Measurements from ENCODE around the gene ALDH1L1. TPM values are rescaled to one million over a fixed set of nuclear protein-coding genes. Genes with fewer than 3 reads are reported as not detected.

The ALDH1L1 gene
- total RNA-seq, 1 donor from 2014 or later = not detected

- DNase-seq = no peak
These were observed 26.6 kb downstream of the ALDH1L1 start for GRCh38 chr3:126153695-126154360.

- DNase-seq = no peak
These were observed 27.3 kb downstream of the ALDH1L1 start for GRCh38 chr3:126152901-126153694.

- no peak for DNase-seq
These were observed 27.9 kb downstream of the ALDH1L1 start for GRCh38 chr3:126152458-126152857.

- DNase-seq = no peak
These were observed 28.7 kb downstream of the ALDH1L1 start for GRCh38 chr3:126151562-126152302.

GRCh38 chr3:126149960-126150515 lies 30.3 kb downstream of the ALDH1L1 start:
- DNase-seq = no peak

GRCh38 chr3:126149256-126149902 lies 31.0 kb downstream of the ALDH1L1 start:
- DNase-seq = no peak

- no peak for DNase-seq
These were observed 32.3 kb downstream of the ALDH1L1 start for GRCh38 chr3:126147932-126148683.

- no peak for DNase-seq
These were observed 33.0 kb downstream of the ALDH1L1 start for GRCh38 chr3:126147147-126147931.

GRCh38 chr3:126146525-126147146 lies 33.8 kb downstream of the ALDH1L1 start:
- DNase-seq = no peak

- no peak for DNase-seq
These were observed 34.4 kb downstream of the ALDH1L1 start for GRCh38 chr3:126146034-126146433.

GRCh38 chr3:126142652-126143051 lies 37.7 kb downstream of the ALDH1L1 start:
- no peak for DNase-seq

- DNase-seq = no peak
These were observed 42.8 kb downstream of the ALDH1L1 start for GRCh38 chr3:126137490-126138130.

GRCh38 chr3:126136428-126137220 lies 43.8 kb downstream of the ALDH1L1 start:
- no peak for DNase-seq

- DNase-seq = no peak
These were observed 44.8 kb downstream of the ALDH1L1 start for GRCh38 chr3:126135406-126136076.

GRCh38 chr3:126135071-126135405 lies 45.3 kb downstream of the ALDH1L1 start:
- no peak for DNase-seq

GRCh38 chr3:126134219-126134975 lies 46.0 kb downstream of the ALDH1L1 start:
- peak; percentile 74 for DNase-seq

- DNase-seq = no peak
These were observed 46.8 kb downstream of the ALDH1L1 start for GRCh38 chr3:126133606-126134005.

Data from dermis blood vessel endothelial cell (primary cell).